ENCODE data around the gene STMN3. TPM values are rescaled to one million over a fixed set of nuclear protein-coding genes. Genes with fewer than 3 reads are reported as not detected.
"Not testable (repeated sequence)": the region's sequence is repeated elsewhere in the genome, so short reads cannot be mapped to it uniquely, and the experiment has no call there.

Gene STMN3
- total RNA-seq, 1 donor from 2014 or later, result 4.6 TPM

GRCh38 chr20:63657260-63657936 lies 4.2 kb upstream of the STMN3 start:
- no peak for ATAC-seq

GRCh38 chr20:63656451-63656850 lies 3.2 kb upstream of the STMN3 start:
- no peak for ATAC-seq

GRCh38 chr20:63655249-63655648 lies 2.0 kb upstream of the STMN3 start:
- no peak for ATAC-seq

- no peak for ATAC-seq
Observed at GRCh38 chr20:63653974-63654668, 897 bp upstream of the STMN3 start.

GRCh38 chr20:63652192-63652980 lies 838 bp downstream of the STMN3 start:
- ATAC-seq, result peak; percentile 7

- peak; percentile 49 for ATAC-seq
Observed at GRCh38 chr20:63651942-63652191, 1.4 kb downstream of the STMN3 start.

- not testable (repeated sequence) for ATAC-seq
Observed at GRCh38 chr20:63650486-63650885, 2.7 kb downstream of the STMN3 start.

GRCh38 chr20:63648895-63649589 lies 4.2 kb downstream of the STMN3 start:
- ATAC-seq, result no peak

GRCh38 chr20:63648190-63648589 lies 5.0 kb downstream of the STMN3 start:
- no peak for ATAC-seq

GRCh38 chr20:63645218-63645617 lies 8.0 kb downstream of the STMN3 start:
- ATAC-seq, result no peak

- ATAC-seq, result no peak
Observed at GRCh38 chr20:63643946-63644345, 9.3 kb downstream of the STMN3 start.

- no peak for ATAC-seq
Observed at GRCh38 chr20:63643499-63643898, 9.7 kb downstream of the STMN3 start.

- ATAC-seq, result no peak
Observed at GRCh38 chr20:63642527-63643247, 10.5 kb downstream of the STMN3 start.

- peak; percentile 90 for ATAC-seq
Observed at GRCh38 chr20:63641792-63642523, 11.3 kb downstream of the STMN3 start.

- ATAC-seq, result peak; percentile 3
Observed at GRCh38 chr20:63641146-63641791, 12.0 kb downstream of the STMN3 start.

- not testable (repeated sequence) for ATAC-seq
Observed at GRCh38 chr20:63640686-63641085, 12.5 kb downstream of the STMN3 start.

- ATAC-seq, result no peak
Observed at GRCh38 chr20:63640086-63640485, 13.1 kb downstream of the STMN3 start.

GRCh38 chr20:63639093-63639975 lies 13.9 kb downstream of the STMN3 start:
- peak; percentile 1 for ATAC-seq

- ATAC-seq, result no peak
Observed at GRCh38 chr20:63636752-63637628, 16.2 kb downstream of the STMN3 start.
